HG02852 (cell line): ENCODE results near the gene TMEM273.

Experiments used
- ATAC-seq: cut with Tn5 transposase; IDR thresholded peaks from one replicate; pipeline ENCODE4 v1.9.1; 2021; ENCODE audit warnings: mild to moderate bottlenecking, moderate library complexity; ENCODE audit not compliant: unreplicated experiment

TMEM273 gene

DNA sequence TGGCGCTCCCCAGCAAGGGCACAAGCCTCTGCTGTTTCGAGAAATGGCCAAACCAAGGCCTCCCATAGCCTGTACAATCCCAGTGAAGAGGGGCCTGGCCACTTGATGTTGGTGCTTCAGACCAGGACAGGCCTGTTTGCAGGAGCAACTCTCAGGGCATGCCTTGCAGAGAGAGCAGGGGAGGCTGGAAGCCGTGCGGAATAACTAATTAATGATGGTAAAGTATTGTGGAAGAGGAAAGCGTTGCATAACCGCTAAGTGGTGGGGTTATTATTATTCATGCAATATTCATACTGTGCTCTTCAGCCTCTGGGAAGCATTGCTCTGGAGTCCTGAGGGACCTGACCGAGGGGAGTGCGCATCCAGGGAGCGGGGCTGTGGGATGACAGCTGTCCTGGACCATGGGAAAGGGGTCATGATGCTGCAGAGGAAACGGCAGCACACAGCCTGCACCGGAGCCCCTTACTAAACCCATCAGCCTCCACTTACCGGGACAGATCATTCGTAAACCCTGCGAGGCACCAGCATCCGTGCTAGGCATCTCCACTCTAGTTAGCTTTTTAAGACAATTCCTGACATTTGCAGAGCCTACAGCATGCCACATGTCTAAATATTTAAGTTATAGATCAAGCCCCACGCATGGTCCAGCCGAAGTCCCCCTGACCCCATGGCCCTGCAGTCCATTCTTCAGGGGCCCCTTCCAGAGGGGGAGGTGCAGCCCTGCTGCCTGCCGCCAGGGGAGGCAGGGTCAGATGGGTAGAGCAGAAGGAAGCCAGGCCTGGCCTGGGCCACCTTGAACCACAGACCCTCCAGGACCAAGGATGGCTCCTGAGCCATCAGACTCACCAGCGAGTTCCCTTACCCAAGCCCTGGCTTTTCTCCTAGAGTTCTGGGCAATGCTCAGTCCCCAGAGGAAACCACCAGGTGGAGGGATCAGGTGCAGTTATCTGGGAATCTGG lies 11.6 kb downstream of the TMEM273 start:
- no peak for ATAC-seq

DNA sequence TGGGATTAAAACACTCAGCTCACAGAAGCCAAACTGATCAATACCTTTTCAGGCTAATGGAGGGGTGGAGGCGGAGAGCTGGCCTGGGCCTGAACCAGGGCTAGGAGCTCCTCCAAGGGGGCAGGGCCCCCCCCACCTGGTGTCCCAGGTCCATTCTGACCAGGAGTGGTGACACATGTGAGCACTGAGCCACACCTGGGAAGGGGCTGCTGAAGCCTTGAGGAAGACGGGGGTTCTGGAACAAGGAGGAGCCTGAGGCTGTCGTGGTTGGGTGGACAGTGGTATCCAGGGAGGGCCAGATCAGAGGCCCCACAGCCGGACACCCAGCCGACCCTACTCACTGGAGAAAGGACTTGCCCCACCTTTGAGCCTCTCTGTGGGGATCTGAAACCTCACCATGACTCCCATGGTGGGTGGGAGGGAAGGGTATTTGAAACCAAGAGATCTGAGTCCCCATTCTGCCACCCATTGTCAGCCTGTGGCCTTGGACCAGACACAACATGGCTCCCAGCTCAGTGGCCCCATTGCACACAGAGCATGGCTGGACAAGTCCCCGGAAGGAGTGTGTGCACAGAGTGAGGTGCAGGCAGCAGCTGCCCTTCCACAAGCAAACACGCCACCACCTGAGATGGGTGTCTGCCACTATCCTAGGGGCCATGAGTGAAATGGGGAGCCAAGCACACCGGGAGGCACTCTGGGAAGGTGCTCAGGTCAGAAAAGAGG lies 12.4 kb downstream of the TMEM273 start:
- ATAC-seq = no peak

- ATAC-seq = no peak
These were observed 13.2 kb downstream of the TMEM273 start for GRCh38 chr10:49174926-49175500.

- no peak for ATAC-seq
These were observed 13.8 kb downstream of the TMEM273 start for GRCh38 chr10:49174261-49174925.

- no peak for ATAC-seq
These were observed 14.3 kb downstream of the TMEM273 start for GRCh38 chr10:49173853-49174252.

GRCh38 chr10:49173201-49173772 lies 14.9 kb downstream of the TMEM273 start:
- no peak for ATAC-seq

DNA sequence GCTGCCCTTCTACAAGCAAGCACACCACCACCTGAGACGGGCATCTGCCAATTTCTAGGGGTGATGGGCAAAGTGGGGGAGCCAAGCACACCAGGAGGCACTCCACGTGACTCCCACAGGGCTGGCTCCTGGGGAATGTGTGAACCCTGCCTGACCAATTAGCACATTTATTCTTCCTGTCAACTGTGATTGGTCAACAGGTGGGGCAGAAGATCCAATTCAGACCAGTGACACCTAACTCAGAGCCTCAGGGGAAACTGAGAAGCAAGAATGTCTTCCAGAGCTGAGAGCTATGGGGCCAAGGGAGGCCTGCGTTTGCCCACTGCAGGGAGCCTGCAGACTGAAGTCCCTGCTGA lies 15.4 kb downstream of the TMEM273 start:
- no peak for ATAC-seq

GRCh38 chr10:49172061-49172776 lies 16.0 kb downstream of the TMEM273 start:
- no peak for ATAC-seq

- ATAC-seq = no peak
These were observed 16.7 kb downstream of the TMEM273 start for GRCh38 chr10:49171326-49172060.

DNA sequence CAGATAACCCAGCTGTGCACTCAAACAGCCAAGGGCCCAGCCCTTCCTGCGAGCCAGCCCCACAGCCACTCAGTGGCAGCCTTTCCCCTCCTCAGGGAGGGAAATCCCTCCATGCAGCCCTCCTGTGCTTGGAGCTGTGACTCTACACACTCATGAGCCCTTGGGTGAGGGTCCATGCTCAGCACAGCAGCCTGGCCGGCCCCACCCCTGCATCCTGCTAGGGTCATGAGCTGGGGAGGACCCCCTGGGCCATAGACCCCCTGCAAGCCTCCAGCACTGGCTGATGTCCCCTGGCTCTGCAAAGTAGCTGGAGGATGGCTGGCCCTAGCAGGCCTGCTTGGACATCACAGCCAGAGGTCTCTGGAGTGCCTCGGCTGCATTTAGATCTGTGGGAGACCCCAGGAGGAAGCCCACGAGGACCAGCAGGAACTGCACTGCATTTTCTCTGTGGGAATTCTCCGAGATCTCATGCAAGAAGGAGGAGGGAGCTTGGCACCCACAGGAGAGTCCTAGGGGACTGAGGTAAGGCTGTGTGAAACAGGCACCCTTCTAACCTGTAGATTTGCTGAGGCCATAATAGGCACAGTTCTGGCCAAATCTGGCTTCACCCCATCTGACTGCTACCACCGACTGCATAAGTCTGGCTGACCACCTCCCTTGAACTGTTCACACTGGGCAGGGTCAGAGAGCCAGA lies 17.4 kb downstream of the TMEM273 start:
- ATAC-seq = no peak

- ATAC-seq = no peak
These were observed 18.4 kb downstream of the TMEM273 start for GRCh38 chr10:49169776-49170175.

- no peak for ATAC-seq
These were observed 19.2 kb downstream of the TMEM273 start for GRCh38 chr10:49168831-49169500.

GRCh38 chr10:49168171-49168540 lies 20.0 kb downstream of the TMEM273 start:
- no peak for ATAC-seq

DNA sequence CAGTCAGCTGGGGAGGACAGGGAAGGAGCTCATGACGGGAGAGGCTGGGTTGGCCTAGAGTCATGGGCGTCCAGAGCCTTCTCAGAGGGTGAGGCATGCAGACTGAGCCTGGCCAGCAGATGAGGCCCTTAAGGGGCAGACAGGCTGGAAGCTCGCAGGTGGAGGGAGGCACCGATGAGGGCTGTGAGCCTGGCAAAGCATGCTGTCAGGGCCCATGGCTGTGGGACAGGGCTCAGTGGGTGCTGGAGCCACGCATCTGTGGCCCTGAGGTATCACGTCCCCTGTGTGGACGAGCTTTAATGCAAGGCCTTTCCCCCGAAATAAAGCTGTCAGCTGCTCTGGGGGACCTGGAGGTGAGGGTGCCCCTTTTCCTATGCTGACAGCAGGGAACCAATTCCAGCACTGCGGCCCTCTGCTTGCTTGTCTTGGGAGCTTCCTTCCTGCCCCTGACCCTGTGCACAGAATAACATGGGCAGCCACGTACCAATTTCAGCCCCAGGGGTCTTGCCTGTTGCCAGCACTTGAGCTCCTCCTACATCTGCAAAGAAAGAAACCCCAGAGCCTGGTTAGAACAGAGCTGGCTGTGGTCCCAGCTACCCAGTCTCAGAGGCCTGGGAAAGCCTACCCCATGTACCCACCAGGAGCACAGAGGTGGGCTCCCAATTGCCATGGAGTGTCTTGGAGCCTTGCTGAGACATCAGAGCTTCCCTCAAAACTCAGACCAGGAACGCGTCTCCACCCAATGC lies 20.6 kb downstream of the TMEM273 start:
- no peak for ATAC-seq

DNA sequence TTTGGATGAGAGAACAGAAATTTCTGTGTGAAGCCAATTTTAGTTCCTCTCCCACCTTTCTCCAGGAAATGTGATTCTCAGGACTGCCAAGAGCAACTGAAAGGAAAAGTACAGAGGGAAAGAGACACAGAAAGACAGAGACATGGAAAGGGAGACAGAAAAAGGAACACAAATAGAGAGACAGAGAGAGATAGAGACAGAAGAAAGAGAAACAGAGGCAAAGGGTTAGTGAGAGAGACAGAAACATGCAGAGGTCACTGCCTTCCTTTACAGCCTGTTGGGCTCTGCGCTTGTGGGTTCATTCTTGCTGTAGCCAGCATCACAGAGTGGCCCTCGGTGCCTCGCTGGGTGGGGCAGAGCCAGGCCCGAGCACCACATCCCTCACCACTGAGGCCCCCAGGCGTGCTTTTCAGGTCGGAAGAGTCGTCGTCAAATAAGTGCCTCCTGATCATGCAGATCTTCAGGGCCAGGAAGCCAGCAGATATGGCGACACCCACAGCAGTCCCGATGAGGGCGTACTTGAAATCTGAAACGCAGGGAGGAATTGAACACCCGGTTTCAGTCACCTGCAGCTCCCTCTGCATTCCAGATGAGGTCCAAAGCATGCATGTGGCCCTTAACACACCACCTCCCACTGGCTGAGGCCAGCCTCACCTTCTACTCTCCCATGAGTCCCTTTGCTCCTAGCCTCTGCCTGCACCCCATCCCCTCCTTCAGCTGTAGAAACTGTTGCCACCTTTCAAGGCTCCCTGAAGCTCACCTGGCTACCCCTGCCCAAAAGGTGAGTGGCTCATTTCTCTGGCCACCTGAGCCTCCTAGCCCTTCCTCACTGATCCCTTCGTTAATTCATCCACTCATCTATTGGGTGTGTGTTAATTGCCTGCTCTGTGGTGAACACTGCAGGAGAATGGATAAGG lies 21.4 kb downstream of the TMEM273 start:
- no peak for ATAC-seq

DNA sequence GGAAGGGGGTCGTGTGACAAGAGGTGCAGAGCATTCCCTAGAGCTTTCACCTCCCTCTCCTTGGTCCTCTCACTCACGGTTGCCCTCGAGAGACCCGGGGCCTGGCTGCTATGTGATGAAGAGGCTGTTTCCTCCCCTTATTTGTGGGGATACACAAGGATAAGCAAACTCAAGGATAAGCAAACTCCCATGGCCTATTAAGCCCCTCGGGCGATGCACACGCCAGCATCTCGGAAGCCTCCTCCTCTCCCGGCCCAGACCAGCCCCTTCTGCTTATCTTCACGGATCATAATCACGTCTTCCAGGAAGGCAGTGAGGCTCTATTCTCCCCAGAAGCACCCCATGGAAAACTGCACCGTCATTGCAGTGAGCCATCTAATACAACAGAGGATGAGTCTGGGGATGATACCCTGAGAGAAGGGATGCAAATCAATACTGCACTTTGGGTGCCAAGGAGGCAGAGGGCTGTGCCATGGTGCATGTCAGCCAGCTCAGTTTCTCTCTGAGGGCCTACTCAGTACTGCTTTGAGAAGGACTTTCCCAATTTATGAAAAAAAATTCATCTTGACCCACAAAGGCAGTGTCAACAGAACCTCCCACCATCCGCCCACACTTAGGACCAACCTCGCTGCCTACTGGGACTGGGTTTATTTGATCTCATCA lies 22.2 kb downstream of the TMEM273 start:
- no peak for ATAC-seq
